ENCODE results near the gene RFX5. TPM values are rescaled to one million over a fixed set of nuclear protein-coding genes. Genes with fewer than 3 reads are reported as not detected.

RFX5 gene
- total RNA-seq, 6 experiments from 2014 or later = 9.8 to 23.0 (median 16.8) TPM

DNA sequence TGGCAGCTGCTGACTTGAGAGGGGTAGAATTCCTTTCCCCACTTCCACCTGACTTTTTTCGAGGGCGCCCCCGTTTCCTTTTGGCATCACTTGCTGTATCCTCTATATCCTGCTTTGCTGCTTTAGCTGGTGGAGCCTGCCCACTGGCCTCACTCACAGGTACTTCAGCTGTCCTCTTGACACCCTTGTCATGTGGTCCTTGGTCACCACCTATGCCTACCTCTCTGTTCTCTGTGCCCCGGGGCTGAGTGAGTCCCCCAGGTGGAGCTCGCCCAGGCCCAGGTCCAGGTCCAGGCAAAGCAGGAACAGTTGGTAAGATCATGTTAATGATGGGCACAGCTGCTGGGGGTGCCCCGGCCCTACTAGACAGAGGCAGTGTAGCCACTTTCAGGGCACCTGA lies 4.5 kb downstream of the RFX5 start:
- peaks cover 0 to 7% (median under 1%) of the 10 kb centered on the region in 4 donors for H3K4me1 ChIP-seq
- TF ChIP-seq, protein P1, sequence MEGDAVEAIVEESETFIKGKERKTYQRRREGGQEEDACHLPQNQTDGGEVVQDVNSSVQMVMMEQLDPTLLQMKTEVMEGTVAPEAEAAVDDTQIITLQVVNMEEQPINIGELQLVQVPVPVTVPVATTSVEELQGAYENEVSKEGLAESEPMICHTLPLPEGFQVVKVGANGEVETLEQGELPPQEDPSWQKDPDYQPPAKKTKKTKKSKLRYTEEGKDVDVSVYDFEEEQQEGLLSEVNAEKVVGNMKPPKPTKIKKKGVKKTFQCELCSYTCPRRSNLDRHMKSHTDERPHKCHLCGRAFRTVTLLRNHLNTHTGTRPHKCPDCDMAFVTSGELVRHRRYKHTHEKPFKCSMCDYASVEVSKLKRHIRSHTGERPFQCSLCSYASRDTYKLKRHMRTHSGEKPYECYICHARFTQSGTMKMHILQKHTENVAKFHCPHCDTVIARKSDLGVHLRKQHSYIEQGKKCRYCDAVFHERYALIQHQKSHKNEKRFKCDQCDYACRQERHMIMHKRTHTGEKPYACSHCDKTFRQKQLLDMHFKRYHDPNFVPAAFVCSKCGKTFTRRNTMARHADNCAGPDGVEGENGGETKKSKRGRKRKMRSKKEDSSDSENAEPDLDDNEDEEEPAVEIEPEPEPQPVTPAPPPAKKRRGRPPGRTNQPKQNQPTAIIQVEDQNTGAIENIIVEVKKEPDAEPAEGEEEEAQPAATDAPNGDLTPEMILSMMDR (IDR thresholded peaks at IDR 0.05) = no peak
- no peak for TF ChIP-seq POLR2A (IDR thresholded peaks at IDR 0.05)
- H3K9me3 ChIP-seq = no peaks in the 10 kb centered on the region
- no peak for DNase-seq
- ATAC-seq = no peak
- no peak overlapping the region for H3K27ac ChIP-seq
- no peaks in the 10 kb centered on the region for H3K27me3 ChIP-seq
- WGBS (ENCODE audit: insufficient coverage, low coverage, low lambda C conversion rate, missing lambda C conversion rate) = 83% methylated on average over 6 of the region's 6 CpGs
- no peak overlapping the region for H3K4me3 ChIP-seq
- H3K36me3 ChIP-seq = peaks cover 0 to 16% (median 0%) of the 10 kb centered on the region in 4 donors
- intact Hi-C loops (cut with DNase I) = loop anchor here (2.0 to 5.0 kb wide), 2 partner anchors 40 to 42 kb away; no protein-coding TSS in a partner anchor

DNA sequence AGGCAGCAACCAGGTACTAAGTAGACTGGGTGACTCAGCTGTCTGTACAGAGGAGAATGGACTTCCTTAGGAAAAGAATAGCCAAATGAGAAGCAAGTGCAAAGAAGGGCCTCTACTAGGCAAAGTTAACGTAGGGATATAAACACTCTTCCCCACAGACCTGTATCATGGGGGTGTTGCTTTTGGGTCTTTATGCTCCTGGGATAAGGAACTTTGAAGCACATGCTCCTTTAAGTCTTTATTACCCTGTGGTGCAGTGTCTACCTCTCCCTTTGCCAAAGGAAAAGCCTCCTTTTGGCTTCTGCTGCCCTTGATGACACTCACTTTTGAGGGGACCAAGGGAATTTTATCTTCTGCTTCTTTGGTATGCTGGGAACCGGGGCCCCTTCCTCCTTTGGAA lies 5.0 kb downstream of the RFX5 start:
- H3K9me3 ChIP-seq = no peaks in the 10 kb centered on the region
- H3K27ac ChIP-seq = no peak overlapping the region
- intact Hi-C loops (cut with DNase I) = loop anchor here (2.0 to 5.0 kb wide), 2 partner anchors 40 to 41 kb away; no protein-coding TSS in a partner anchor
- no peaks in the 10 kb centered on the region for H3K27me3 ChIP-seq
- 94% methylated on average over 2 of the region's 2 CpGs for WGBS (ENCODE audit: insufficient coverage, low coverage, low lambda C conversion rate, missing lambda C conversion rate)
- TF ChIP-seq POLR2A (IDR thresholded peaks at IDR 0.05) = no peak
- TF ChIP-seq, protein P1 (IDR thresholded peaks at IDR 0.05) = no peak
- H3K36me3 ChIP-seq = peaks cover 0 to 16% (median 0%) of the 10 kb centered on the region in 4 donors
- no peak for ATAC-seq
- H3K4me1 ChIP-seq = peaks cover 0 to 6% (median under 1%) of the 10 kb centered on the region in 4 donors
- H3K4me3 ChIP-seq = no peak overlapping the region
- no peak for DNase-seq

DNA sequence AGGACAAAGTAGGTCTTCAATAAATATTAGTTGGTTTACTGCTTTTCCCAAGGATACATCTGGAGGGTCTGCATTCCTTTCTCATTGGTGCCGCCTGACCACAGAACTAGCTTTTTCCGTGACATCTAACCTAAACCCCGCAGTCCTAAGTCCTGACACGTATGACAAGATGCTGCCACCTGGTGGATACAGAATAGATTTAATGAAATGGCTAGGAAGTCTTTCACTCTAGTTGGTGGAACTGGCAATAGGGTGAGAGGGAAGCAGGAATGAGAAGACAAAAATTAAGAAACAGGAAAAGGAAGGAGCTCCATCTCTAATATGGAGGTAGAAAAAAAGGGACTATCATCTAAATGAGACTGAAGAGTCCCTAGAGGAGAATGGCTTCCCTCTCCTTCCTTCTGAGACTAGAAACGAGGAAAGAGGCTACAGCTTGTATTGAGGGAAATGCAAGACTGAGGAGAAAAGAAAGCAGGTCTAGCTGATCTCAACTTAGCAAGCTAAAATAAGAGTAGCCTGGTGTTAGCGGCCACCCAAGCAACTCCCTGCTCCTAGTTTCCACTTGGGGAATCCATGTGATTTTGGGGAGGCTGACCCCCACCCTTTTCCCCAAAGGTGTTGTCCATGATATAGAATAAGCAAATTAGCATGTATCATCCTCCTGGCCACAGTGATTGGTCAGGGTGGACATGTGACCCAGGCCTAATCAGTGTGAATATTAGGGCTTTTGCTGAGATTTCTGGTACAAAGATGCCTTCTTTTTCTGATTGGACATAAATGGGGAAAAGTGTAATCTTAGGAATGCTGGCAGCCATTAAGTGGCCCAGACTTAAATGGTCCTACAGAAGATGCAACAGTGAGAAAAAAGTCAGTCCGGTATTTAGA lies 5.9 kb downstream of the RFX5 start:
- H3K4me3 ChIP-seq = no peak overlapping the region
- no peaks in the 10 kb centered on the region for H3K27me3 ChIP-seq
- peaks cover 0 to 2% (median under 1%) of the 10 kb centered on the region in 4 donors for H3K4me1 ChIP-seq
- H3K36me3 ChIP-seq = peaks cover 0 to 16% (median 0%) of the 10 kb centered on the region in 4 donors
- H3K27ac ChIP-seq = no peak overlapping the region
- H3K9me3 ChIP-seq = no peaks in the 10 kb centered on the region
- peak; percentile 93 to 98 (median 96) for ATAC-seq
- whole genome bisulfite sequencing (ENCODE audit: insufficient coverage, low coverage, low lambda C conversion rate, missing lambda C conversion rate) = 22% methylated on average over 7 of the region's 7 CpGs
- intact Hi-C loops (cut with DNase I) = loop anchor here in 1 of 2 donors (5.0 kb wide), 1 partner anchor 39 kb away; no protein-coding TSS in a partner anchor
- TF ChIP-seq, protein P1 (IDR thresholded peaks at IDR 0.05) = peak; percentile 61 to 86 (median 76)
- TF ChIP-seq POLR2A (IDR thresholded peaks at IDR 0.05) = no peak
- no peak for DNase-seq

DNA sequence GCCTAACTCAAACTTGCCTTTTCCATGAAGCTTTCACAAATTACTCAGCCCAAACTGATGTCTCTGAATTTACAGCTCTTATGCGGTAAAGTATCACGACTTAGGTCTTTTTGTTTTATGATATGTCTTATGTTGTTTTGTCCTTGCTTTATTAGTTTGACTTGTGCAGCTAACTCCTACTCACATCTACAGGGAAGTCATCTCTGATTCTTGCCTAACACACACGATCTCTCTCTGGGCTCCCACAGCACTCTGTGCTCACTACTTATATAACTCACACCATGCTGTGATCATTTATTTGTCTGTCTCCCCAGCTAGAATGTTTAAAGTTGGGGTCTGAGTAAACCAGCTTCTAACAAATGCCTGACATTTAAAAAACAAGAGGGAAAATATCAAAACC lies 10.5 kb downstream of the RFX5 start:
- 80% methylated on average over 3 of the region's 3 CpGs for WGBS (ENCODE audit: insufficient coverage, low coverage, low lambda C conversion rate, missing lambda C conversion rate)
- Histone ChIP-seq H3K4me3 (no peak overlapping the region), H3K27ac (no peak overlapping the region), H3K27me3 (no peaks in the 10 kb centered on the region), H3K9me3 (no peaks in the 10 kb centered on the region), H3K36me3 (no peaks in the 10 kb centered on the region), H3K4me1 (peaks cover 0 to 2% (median 0%) of the 10 kb centered on the region in 4 donors)
- DNase-seq = no peak
- no peak for ATAC-seq
- intact Hi-C loops (cut with DNase I) = no loop called here
- no peak for TF ChIP-seq POLR2A (IDR thresholded peaks at IDR 0.05)

DNA sequence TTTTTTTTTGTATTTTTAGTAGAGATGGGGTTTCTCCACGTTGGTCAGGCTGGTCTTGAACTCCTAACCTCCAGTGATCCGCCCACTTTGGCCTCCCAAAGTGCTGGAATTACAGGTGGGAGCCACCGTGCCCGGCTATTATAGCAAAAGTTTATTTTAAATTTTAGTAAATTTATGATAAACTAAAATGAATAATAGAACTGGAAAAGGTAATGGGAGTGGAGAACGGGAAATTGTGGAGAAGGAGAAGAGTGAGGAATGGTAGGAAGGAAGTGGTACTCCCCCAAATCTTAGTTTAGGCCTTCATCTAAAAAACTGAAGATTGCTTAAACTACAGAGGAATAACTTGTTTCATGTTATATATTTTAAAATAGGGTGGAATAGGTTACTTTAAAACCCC lies 12.2 kb downstream of the RFX5 start:
- WGBS (ENCODE audit: insufficient coverage, low coverage, low lambda C conversion rate, missing lambda C conversion rate) = 89% methylated on average over 5 of the region's 5 CpGs

More for the DNA sequence above, 12.2 kb downstream of the RFX5 start:
- intact Hi-C loops (cut with DNase I) = no loop called here
- no peak for DNase-seq
- Histone ChIP-seq H3K9me3 (no peaks in the 10 kb centered on the region), H3K4me3 (no peak overlapping the region), H3K27ac (no peak overlapping the region), H3K4me1 (no peaks in the 10 kb centered on the region), H3K36me3 (no peaks in the 10 kb centered on the region), H3K27me3 (no peaks in the 10 kb centered on the region)
- ATAC-seq = no peak
- TF ChIP-seq, protein P1 (IDR thresholded peaks at IDR 0.05) = no peak
- no peak for TF ChIP-seq POLR2A (IDR thresholded peaks at IDR 0.05)
